ENCODE results near the gene GABRB1.

GABRB1 gene

DNA sequence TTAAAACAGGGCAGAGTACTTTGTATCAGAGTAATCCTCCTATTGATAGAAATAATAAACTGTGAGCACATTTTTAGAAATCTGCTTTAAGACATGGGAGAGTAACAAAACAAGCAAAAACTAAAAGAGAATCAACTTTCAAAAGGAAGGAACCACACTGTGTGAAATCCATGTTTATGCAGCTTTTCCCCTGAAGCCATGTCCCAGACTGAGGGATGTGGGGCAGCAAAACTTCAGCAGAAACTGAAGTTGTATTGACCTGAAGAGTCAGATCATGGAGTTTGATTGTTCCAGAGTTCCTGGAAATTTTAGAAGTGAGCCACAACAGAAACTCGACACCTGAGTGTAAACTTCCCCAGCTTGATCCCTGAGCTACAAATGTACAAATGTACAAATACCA lies 378.9 kb downstream of the GABRB1 start:
- DNase-seq = no peak

DNA sequence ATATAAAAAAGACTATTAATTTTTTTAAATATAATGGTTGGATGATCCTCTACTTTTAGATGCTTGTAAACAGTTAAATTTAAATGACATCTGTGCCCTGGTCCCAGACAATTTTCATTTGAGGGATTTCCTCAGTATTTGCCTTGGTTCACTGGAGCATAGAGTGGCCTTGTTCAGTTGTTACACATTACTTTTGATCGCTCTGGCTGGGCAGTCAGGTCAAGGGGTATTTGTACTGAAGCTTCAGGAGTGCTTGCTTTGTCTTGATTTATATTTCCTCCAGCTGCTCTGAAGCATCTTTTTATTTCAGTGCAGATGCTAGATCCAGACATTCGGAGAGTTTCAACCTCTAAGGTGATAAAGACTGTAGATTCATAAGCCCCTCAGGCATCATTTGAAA lies 382.2 kb downstream of the GABRB1 start:
- no peak for DNase-seq

DNA sequence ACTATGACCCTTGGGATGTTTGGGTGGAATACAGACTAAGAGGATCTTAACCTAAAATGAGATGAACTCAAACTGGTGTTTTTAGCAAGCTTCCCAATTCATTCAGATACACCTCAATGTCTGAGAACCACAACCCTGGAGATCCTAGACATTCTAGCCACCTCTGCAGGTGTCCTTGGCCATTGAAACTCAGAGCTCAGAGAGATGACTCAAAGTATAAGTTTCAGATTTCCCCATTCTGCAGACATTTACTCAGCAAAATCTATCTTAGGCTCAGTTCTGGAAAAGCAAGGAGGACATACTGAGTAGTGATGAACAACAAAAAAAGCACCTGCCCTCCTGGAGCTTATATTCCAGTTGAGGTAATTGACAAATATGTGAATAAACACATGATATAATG lies 384.4 kb downstream of the GABRB1 start:
- no peak for DNase-seq

DNA sequence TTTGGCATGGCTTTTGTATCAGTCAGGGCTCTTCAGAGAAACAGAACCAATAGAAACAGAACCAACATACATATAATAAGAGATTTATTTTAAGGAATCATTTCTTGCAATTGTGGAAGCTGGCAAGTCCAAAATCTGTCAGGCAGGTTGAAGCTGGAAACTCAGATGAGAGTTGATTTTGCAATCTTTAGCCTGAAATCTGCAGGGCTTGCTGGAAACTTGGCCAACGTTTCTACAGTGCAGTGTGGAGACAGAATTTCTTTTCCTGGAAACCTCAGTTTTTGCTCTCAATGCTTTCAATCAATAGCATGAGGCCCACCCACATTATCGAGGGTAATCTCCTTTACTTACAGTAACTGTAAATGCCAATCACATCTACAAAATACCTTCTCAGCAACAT lies 386.8 kb downstream of the GABRB1 start:
- DNase-seq = no peak

DNA sequence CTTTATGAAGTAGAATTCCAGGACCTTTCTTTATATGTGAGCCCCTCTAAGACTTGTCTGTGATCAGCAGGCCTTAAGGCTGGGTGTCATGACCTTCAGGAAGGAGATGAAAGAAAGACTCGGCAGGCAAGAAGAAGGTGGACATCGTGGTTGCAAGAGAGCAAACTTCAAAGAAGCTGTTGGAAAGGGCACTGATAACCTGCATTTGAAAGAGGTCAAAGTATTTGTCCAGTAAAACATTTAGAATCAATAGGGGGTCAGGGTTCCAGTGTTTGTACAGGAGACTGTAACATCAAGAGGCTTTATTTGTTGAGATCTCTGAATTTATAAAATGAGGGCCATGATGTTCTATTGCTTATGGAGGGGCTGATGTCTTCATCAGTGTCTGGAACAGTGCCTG lies 387.9 kb downstream of the GABRB1 start:
- no peak for DNase-seq

DNA sequence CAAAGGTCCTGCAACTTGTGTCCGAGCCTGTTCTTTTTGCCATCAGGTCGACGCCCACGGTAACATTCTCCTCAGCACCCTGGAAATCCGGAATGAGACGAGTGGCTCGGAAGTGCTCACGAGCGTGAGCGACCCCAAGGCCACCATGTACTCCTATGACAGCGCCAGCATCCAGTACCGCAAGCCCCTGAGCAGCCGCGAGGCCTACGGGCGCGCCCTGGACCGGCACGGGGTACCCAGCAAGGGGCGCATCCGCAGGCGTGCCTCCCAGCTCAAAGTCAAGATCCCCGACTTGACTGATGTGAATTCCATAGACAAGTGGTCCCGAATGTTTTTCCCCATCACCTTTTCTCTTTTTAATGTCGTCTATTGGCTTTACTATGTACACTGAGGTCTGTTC lies 394.3 kb downstream of the GABRB1 start:
- DNase-seq = no peak

DNA sequence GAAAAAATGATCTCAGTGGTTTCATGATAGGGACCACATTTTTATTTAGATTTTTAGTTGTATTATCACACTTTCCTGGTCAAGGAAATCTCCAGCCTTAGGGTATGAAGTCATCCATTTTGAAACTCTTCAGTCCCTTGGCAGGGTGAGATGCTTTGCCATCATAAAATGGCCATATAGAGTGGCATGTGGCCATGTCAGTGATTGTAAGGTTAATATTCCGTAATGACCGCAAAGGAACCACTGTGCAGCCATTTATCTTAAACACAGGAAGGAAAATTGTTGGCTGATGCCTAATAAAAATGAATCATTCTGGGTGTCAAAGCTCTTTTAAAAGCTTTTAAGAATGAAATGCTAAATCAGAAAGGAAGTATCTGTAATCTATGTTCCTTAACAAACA lies 396.6 kb downstream of the GABRB1 start:
- no peak for DNase-seq

DNA sequence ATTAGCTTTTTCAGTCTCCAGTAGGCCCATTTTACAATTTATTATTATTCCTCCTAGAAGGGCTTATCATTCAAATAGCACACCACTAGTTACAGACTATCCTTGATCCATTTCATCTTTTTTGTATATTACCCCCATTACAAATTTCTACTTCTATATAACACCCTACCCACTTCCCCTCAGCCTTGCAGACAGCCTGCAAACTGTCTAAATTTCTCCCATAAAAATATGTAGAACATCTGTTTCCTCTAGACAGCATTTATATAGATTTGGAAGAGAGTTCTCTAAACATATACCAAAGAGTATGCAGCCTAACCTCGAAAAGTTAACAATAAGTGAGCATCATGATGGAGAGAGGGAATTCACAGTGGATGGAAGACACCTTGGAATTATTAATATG lies 401.4 kb downstream of the GABRB1 start:
- DNase-seq = no peak

DNA sequence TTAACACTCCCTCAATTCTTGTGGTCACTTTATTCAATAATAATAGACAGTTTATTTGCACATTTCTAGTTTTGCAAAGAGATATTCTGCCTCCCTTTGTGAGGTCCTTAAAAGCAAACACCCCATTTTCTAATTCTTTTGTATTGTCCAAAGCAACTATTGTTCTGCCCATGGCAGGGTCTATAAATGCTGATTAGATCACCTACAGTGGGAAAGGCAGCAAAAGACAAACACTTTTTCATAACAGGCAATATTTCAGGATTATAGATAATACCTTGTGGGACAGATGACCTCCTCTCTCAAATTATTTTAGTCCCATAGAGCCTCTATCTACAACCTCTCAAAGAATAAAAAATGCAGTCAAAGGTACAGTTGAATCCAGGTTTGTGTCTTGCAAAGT lies 403.6 kb downstream of the GABRB1 start:
- no peak for DNase-seq

DNA sequence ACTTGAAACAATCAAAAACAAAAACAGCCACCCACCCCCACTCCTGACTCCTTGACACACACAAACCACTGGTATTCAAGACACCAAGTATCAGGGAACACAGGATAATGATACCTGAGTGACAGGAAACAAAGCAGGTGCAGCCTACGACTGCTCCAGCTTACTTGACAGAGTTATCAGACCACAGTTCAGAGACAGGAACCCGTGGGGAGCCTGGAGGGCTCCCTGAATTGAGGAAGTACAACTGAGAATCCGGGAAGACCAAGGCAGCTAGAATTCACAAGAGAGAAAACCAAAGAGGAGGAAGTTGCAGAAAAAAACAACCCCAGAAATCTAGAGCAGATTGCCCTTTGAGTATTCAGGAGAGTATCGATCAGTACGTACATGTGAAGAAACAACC lies 411.6 kb downstream of the GABRB1 start:
- DNase-seq = no peak

DNA sequence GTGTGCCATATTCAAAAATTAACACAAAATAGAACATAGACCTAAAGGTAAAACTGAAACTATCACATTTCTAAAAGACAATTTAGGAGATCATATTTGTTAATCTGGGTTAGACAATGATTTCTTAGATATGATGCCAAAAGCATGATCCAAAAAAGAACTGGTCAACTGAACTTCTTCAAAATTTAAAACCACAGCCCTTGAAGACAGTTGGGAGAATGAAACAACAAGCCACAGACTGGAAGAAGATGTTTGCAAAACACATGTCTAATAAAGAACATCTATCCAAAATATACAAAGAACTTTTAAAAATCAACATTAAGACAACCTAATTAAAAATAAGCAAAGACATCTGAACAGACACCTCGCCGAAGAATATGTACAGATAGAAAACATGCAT lies 412.7 kb downstream of the GABRB1 start:
- no peak for DNase-seq

DNA sequence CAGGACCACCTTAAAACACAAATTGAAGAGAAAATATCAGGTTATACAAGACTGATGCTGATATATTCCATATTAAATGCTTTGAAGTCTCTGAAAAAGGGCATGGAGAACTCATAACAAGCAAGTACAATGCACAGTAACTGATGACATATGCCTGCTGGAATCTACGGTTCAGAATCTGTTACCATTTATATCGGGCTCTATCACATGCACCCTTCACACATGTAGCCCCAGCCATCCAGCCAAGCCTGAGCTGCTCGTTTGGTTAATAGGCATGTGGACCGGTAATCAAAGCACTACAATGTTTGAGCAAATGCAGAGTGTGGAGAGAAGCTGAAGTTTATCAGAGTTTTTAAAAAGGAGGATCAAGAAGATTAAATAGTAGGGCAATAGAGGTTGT lies 420.3 kb downstream of the GABRB1 start:
- DNase-seq = no peak

DNA sequence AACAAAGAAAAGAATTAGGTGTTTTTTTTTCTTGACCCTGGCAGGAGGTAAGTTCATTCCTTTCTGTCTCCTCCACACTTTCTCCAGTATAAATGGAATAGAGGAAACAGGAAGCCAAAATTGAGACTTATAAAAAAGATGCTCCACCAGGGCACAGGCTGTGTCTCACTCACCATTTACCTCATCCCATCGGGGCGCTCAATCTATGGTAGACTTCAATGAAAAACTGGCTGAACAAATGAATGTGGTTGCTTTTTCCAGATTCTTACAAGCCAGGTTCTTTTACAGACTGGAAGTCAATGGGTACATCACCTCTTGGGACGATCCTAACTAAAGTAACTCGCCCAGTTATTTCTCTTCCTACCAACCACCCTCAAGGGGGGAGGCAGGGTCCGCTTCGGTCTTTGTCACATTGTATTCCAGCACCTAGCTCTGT lies 431.4 kb downstream of the GABRB1 start:
- DNase-seq = no peak

DNA sequence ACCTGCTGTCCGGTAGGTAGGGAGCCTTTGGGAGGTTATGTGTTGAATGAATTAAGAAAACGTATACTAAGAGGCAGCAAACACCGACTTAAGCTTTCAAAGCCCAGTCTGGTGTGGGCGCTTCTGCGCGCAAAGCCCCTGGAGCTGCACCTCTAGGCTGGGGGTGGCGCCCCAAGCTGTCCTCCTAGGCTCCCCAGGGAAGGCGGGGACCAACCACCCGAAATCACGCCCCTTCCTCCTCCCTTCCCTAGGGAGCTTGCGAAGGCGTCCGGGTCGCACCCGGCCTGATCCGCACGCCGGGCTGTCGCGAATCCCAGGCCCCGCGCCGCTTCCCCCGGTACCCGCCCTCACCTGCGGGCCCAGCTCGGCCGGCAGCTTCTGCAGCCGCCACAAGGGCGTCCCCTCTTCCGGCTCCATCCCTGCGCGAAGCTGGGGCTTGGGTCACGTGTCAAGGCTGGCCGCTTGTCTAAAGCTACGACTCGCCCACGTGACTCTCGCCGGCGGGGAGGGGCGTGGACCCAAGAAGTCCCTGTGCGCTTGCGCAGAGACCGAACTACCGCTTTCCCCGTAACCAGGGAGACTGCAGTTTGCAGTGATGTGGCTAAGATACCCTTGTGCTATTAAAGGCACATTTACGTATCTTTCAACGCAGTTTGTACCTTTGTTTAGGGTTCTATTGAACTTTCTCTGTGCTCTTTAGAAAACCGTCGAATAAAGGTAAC lies 432.0 kb downstream of the GABRB1 start, which contains the start of gene COMMD8:
Gene COMMD8 (minus strand): TSS at position 468 of the 722 bp plus-strand sequence. CDS start 51 bp downstream, at position 417.
- peak; percentile 88 for DNase-seq

DNA sequence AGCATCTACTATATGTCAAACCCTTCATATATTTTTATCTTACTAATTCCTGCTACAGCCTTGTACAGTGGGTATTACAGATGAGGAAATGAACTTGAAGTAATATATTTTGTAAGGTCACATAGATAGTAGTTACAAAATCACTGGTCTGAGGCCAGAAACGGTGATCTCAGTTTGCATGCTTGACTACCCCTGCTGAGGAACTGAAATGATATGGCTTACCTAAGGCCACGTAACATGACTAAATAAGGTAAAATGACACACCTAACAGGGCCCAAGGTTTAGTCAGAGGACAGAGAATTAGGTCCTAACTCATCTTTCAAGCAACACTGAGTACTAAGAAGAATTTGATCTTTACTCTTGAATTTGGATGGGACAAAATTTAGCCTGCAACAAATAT lies 433.6 kb downstream of the GABRB1 start:
- no peak for DNase-seq

DNA sequence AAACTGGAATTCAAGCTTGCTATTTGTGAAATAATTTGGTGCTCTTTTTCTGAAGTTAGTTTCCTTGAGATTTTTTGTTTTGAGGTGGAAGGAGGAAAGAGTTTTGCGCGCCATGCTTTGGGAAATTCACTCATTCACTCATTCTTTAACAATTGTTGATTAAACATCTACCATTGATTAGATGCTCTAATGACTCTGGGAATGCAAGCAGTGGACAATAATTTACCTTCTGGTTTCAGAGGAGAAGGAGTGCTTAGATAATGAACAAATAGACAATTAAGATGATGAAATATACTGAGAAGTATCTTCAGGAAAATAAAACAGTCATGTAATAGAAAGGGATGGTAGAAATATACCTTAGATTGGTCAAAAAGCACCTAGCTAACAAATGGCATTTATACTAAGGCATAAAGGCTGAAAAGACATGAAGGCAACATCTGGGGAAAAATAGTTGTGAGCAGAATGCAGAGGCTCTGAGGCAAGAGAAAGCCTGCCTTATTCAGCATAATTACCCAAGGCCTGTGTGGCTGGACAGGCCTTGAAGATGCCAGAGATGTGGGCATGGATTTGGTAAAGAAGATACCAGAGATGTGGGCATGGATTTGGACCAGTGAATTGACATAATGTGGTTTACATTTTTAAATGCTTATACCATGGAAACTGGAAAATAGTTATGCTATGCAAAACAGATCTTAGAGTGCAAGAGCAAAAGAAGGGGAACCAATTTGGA lies 434.9 kb downstream of the GABRB1 start:
- no peak for DNase-seq

DNA sequence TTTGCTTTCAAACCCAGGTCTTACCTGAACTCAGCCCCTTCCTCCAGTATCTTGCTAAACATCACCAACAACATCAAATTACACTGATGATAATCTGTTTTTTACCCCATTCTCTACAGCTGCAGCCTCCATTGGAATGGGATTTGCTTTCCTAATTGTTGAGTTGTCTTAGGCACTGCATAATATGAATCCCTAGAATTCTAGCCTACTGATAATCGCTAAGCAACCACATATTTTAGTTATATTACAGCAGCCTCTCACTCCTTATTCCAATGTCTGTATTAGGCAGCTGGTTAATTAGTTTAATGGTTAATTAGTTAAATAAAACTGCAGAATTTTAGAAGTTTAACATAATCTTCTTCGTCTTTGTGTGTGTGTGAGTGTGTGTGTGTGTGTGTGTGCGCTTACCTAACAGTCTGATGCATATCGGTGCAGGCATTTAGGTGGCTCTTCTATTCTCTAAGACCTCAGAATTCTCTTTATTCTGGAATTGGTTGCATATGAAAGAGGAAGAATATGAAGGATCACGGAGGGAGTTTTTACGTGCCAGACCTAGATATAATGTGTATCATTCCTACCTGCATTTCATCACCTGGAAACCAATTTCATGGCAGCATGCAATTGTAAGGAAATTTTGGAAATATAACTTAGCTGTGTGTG lies 437.5 kb downstream of the GABRB1 start:
- no peak for DNase-seq

DNA sequence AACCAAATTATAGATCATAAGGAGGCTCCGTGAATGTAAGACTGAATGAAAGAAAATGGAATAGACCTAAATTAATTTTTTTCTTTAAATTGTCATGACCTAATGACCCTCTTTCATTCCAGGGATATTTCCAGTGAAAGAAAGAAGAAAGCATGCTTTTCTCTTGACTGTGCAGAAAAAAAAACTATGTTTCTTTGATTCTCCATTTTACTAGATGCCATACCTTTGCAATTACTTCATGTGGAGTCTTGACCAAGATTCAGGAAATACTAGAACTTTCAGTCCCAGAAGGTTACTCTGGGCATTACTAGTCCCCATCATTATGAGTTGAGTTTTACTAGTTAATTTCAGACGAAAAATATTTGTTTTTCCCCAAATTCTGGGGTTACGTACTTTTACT lies 438.6 kb downstream of the GABRB1 start:
- DNase-seq = no peak

DNA sequence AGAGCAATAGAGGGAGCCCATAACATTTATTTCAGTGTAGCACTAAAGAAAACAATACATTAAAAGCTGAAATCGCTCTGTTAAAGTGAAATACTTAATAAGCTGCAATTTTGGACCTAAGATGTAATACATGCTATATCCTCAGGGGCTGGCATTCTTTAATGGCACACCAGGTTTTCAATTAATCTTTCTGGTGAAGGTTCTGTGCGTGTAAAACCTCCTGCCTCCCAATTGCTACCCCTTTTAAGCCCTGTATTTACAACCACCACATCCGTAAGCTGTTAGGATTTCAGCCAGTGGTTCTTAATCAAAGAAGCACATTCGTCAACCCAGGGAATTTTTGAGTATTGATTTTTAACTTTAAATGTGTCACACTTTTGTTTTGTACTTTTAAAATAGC lies 439.7 kb downstream of the GABRB1 start:
- no peak for DNase-seq

DNA sequence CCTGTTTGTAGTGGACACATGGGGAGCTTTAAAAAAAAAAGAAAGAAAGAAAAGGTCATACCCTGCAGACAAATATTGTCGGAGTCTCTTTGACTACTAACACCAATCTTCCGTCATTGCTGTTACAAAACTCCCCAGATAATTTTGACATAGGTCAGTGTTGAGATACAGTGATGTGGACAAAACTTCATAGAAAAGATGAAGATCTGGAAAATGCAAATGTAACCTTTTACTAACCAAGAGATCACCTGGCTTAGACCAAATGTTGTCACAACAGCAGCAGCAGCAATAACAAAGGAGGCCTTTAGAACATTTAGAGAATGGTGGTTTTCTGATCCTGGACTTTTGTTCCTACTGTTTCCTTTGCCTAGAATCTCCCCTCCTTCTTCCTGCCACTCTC lies 440.2 kb downstream of the GABRB1 start:
- DNase-seq = no peak

DNA sequence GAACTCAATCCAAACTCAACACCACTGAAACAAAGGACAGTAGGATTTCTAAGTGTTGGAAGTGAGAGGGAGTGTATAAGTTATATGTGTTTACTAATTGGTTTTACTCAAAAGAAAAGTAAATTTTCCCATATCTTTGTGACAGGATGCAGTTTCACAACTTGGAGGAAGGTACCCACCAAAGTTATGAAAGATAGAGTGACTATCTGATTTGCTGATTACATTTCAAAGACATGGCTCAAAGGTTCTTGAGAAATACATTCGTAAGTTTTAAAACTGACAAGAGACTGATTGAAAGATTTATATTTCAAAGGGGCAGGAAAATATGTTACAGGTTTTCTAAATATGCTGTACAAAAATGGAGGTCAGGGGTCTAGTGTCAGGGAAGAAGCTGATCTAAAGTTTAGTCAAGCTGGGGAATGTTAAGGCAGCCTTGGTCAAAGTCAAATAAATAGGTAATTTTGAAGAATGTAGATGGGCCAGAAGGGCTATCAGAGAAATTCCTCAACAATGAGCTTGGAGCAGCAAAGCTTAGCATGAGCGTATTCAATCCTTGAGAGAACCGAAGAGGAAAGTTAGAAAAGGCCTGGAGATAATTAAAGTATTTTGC lies 441.9 kb downstream of the GABRB1 start:
- DNase-seq = no peak

DNA sequence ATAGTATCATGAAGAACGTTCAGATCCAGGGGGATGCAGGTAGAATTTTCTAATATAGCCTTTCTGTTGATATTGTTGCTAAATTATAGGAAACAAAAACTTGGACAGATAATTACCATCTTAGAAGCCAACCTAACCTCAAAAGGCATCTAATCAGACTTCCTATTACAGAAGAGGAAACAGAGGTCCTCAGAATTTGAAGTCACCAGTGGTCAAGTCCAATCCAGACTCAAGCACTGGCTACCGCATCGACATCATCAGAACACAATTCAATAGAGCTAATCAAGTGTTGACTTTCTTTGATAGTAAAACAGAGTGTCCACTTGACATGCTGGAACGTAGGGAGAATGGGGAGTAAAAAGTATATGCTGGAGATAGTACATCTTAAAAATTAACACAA lies 443.4 kb downstream of the GABRB1 start:
- no peak for DNase-seq

DNA sequence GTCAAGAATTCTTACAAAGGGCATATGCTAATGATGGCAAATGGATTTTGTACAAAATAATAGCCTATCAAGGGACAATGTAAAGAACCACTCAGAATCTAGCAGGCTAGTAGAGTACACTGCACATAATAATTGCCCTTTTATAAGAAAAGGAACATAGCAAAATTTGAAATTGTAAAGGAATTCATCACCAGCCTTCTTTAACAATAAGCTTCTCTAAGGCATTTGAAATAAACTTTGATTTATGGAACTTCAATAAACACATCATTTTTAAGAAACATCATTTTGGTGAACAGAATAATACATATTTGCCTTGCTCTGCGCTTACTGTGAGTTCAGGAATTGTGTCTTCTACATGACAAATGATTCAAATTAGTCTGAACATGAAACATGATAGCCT lies 444.0 kb downstream of the GABRB1 start:
- peak; percentile 9 for DNase-seq

Measured in NCI-H1105 treated with DMSO at 0.1 percent for 48 hours (cell line).